Renal cortical epithelial cell (primary cell): ENCODE data around the gene CABP7. TPM values are rescaled to one million over a fixed set of nuclear protein-coding genes. Genes with fewer than 3 reads are reported as not detected.

Experiments
- DNase-seq: peaks from one replicate; pipeline ENCODE4 v3.0.0-alpha.2; 2011; ENCODE audit warnings: low read depth
- total RNA-seq: library from RNA; depleted of rRNA; stranded (reverse); fragments of >200 nt; gene quantifications from 2 replicates; pipeline ENCODE4 v1.2.3, GENCODE V29; 2014

The CABP7 gene
- total RNA-seq, 1 donor from 2014 or later = 0.10 TPM

- DNase-seq = no peak
Measured at GRCh38 chr22:29722587-29722986, 2.8 kb downstream of the CABP7 start.

- no peak for DNase-seq
Measured at GRCh38 chr22:29723766-29724165, 4.0 kb downstream of the CABP7 start.

GRCh38 chr22:29724843-29725242 lies 5.0 kb downstream of the CABP7 start:
- no peak for DNase-seq

- DNase-seq = no peak
Measured at GRCh38 chr22:29726106-29726505, 6.3 kb downstream of the CABP7 start.

DNA sequence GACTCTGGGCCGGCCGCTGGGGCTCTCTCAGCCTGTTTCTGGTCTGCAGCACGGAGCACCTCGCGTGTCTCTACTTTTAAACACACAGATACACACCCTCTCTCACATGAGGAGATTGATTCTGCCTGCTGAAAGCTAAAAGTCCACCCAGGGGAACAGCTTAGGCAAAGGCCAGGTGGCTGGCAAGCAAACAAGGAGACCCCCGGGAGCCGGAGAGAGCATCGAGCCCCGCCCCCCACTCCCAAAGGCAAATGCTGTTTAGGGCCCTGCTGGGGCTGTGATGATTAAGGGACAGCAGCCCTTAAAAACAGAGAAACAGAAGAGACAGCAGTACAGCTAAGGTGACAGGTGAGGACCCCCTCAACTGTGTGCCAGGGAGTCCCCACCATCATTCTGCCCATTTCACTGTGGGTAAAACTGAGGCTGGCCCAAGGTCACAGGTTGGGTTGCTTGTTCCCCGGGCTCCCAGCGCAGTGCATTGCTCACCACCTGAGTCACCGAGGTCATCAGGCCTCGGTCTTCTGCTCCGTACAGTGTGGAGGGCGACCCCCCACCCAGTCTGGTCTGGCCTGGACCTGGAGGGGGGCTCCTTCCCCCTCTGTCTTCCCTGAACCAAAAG lies 6.8 kb downstream of the CABP7 start:
- no peak for DNase-seq

DNA sequence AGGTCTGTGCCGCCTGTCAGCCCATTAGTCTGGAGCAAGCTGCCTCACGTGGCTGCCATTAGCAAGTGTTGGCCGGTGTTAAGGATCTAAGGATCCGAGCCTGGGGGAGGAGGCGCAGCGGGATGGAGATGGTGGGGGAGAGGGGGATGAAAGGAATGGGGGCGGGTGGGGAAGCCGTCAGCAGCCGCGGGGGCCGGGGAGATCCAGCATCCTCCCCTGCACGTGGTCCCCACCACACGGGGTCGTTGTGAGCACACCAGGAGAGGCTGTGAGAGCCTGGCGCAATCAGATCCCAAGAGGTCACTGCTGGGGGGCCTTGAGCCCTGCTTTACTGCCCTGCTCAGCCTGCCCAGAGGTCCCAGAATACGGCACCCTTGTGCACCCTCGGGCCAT lies 7.3 kb downstream of the CABP7 start:
- no peak for DNase-seq

DNA sequence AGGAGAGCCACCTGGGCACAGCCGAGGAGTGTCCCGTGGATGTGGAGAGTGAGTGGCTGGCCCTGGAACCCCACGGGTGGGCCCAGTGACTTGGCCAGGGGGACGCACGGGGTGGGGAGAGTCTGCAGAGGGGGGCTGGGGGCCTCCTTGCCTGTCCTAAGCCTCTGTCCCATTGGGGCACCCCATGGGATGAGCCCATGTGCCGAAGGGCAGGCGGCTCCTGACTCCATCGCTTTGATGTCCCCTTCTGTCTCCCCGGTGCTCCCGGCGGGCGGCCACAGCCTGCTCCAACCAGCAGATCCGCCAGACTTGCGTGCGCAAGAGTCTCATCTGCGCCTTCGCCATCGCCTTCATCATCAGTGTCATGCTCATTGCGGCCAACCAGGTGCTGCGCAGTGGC lies 9.4 kb downstream of the CABP7 start:
- DNase-seq = no peak

DNA sequence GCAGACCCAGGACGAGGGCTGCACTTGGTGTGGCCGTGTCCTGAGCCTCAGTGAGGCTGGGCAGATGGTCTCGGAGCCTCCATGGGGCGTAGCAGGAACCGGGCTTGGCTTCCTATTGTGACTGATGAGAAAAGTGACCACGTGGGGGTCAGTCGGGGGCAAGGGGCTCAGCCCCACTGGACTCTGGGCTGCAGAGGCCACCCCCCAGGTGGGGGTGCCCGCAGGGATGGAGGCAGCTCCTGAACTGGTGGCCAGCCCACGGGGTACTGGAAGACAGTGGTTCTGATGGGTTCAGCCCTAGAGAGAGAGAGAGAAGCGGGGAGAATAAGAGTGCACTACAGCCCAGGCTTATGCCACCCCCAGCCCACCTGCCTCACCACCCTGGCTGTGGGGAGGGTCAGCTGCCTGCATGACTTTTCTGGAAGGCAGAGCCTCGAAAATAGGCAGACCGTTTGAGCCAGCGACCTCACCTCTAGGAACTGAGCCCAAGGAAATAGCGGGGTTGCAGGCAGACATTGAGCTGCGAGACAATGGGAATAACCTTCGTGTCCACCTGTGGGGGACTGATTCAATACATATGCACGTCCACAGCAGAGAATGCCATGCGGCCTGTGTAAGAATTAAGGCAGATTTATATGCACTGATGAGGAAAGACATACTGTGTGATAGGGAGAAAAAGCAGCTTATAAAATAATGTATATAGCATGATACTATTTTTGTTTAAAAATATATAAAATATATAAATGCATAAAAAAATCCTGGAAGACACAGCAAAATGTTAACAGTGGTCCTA lies 11.5 kb downstream of the CABP7 start:
- DNase-seq = no peak

- DNase-seq = no peak
Measured at GRCh38 chr22:29732883-29733282, 13.1 kb downstream of the CABP7 start.

DNA sequence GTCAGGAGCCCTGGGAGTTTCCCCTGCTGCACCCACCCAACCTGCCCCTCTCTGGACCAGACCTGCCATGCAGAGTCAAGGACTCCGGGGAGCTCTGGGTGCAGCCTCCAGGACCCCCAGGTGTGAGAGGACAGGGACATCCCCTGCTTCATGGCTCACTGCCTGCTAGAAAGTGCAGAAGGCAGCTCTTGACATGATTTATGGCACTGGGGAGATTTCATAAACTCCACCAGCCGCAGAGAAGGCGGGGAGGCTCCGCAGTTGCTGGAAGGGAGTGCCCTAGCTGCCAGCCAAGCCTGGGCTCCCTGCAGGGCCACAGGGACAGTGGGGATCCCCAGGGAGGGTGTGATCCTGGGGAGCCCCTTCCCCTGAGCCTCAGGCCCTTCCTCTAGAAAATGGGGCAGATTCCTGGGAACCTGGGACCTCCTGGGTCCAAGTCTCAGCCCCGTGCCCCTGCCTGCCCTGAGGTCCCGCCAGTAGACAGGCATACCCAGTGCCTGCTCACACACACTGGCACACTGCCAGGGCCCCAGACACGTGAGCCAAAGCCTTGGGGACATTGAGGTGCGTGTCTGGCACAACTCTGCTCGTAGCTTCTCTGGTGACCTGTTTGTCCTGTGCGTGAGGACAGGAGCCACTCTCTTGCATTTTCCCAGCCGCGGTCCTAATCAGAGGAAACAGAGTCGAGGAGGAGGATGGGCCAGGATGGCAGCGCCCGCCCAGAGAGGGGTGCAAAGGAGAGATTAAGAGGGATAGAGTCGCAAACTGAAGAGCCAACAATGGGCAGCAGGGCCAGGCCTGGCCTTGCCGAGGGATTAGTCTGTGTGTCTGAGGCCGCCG lies 13.8 kb downstream of the CABP7 start:
- peak; percentile 13 for DNase-seq

GRCh38 chr22:29734406-29734805 lies 14.6 kb downstream of the CABP7 start:
- DNase-seq = no peak

GRCh38 chr22:29734838-29735237 lies 15.0 kb downstream of the CABP7 start:
- DNase-seq = no peak

DNA sequence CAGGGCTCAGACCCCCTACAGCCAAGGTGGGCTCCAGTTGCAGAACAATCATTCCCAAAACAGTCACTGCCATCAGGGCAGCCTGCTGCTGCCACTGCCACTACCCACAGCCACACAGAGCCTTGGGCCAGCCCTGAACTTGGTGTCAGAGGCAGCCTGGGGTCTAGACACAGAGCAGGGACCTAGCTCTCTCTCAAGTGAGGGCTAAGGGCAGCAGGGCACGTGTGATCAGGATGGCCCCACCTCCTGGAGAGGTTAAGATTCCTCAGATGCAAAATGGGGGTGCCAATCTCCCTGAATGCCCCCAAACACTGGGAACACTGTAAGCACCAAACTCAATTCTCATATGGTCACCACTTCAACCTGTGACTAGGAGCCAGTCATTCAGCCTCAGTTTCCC lies 15.6 kb downstream of the CABP7 start:
- no peak for DNase-seq

GRCh38 chr22:29737251-29738117 lies 17.7 kb downstream of the CABP7 start:
- no peak for DNase-seq

- no peak for DNase-seq
Measured at GRCh38 chr22:29738118-29738815, 18.5 kb downstream of the CABP7 start.

DNA sequence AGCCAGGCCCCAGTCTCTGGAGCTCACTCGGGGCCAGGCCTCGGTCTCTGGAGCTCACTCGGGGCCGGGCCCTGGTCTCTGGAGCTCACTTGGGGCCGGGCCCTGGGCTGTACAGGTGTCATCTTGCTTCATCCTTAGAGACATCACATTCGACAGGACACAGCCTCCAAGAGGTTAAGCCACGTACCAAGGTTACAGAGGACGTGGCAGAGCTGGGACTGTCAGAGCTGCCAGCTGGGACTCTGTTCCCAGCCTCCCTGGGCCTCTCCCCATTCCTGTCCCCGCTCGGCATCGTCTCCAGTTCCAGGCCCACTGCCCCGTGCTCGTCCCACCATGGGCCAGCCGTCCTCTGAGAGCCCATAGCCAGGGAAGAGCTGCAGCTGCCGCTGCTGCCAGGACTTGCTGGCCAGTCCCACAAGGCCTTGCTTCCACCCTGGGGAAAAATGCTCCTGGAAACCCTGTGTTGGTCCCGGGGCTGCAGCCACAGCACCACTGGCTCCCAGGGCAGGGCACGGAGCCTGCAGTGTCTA lies 19.6 kb downstream of the CABP7 start:
- no peak for DNase-seq

GRCh38 chr22:29740216-29740615 lies 20.4 kb downstream of the CABP7 start:
- DNase-seq = no peak

- no peak for DNase-seq
Measured at GRCh38 chr22:29741926-29742325, 22.1 kb downstream of the CABP7 start.

DNA sequence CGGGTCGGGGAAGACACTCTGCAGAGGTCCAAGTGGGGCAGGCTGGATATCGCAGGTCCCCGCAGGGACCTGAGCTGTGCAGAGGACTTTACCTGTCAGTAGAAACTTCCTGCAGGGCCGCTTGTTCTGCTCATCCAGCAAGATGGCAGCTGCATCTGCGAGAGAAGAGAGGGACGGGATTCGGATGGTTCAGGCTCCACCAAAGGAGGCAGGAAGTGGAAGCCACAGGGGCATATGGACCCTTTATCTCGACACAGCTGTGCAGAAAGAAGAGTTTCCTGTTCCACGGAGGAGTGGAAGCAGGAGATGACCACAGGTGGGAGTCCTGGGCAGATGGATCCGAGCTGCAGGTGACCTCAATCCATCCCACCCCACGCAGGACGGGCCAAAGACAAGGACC lies 22.5 kb downstream of the CABP7 start:
- DNase-seq = no peak

GRCh38 chr22:29744902-29745301 lies 25.1 kb downstream of the CABP7 start:
- peak; percentile 33 for DNase-seq

DNA sequence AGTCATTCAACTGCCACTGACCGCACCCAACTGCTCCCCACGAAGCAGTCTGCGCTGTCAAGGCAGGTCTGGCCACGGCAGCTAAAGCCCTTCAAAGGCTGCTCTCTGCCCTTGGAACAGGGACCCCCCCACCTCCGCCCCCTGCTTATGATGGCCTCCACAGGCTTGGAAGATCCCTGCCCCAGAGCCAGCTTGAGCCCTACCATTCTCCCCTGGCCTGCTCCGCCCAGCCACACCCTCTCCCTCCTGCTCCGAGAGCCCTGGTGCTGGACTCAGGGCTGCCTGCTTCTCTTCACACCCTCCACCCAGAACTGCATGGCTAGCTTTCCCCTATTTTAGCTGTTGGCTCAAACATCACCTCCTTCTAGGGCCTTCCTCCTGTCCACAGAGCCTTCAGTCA lies 28.0 kb downstream of the CABP7 start:
- DNase-seq = no peak
